ENCODE measurements around the gene PAN2. TPM values are rescaled to one million over a fixed set of nuclear protein-coding genes. Genes with fewer than 3 reads are reported as not detected.

Gene PAN2
- total and polyA plus RNA-seq, 10 of the 15 experiments (the other 5 are each of a cell fraction or from before 2014, with no cell fraction given) = 14.4 to 61.8 (median 34.9) TPM

DNA sequence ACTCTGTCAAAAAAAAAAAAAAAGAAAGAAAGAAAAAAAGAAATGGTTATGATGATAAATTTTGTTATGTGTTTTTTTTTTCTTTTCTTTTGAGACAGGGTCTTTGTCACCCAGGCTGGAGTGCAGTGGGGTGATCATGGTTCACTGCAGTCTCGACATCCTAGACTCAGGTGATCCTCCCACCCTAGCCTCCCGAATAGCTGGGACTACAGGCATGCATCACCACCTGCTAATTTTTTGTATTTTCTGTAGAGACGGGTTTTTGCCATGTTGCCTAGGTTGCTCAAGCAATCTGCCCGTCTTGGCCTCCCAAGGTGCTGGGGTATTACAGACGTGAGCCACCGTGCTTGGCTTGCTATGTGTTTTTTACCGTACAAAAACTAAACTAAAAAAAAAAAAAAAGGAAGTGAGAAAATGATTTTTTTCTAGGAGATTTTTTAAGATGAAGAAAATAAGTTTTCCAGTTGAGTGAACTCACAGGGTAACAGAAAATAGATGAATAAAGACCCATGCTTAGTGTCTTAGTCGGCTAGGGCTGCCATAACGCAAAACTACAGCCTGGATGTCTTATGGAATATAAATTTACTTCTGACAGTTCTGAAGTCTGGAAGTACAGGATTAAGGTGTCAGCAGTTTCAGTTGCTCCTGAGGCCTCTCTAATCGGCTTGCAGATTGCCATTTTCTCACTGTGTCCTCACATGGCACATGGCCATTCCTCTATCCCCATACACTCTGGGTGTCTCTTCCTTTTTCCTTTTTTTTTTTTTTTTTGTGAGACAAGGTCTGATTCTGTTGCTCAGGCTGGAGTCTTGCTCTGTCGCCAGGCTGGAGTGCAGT, 42.0 kb upstream of the PAN2 start:
- FAIRE-seq (peak; percentile 72), ATAC-seq (peak; percentile 93), DNase-seq (ENCODE audit: low read depth, low spot score) (no peak)
- peak overlapping the region; percentile 43 for H3K9ac ChIP-seq (ENCODE audit: control insufficient read depth, insufficient read depth, low read length)
- H3K27me3 ChIP-seq (replicated peaks in 1 of 2; ENCODE audit: control insufficient read depth in 2 of 2, insufficient read depth in 2 of 2, low read length in 1 of 2) = no peaks in the 10 kb centered on the region
- ChIA-PET POLR2A (interaction anchor here (0.6 to 4.0 kb wide), 10 partner anchors 10 to 1077 kb away, joined by 3 to 54 read pairs (median 5); partner anchors contain the start of genes APOF, CNPY2, RNF41 and STAT2), RAD21 (ENCODE audit: unreplicated experiment) (interaction anchor here (1.1 to 4.9 kb wide), 6 partner anchors 10 to 88 kb away, joined by 3 to 60 read pairs (median 4); partner anchors contain the start of genes IL23A and STAT2), CTCF (interaction anchor here (1.0 to 4.2 kb wide), 6 partner anchors 15 to 88 kb away, joined by 3 to 28 read pairs (median 12); partner anchors contain the start of genes STAT2 and TIMELESS), SMC1A (ENCODE audit: uncharacterized antibody, unreplicated experiment) (interaction anchor here (1.2 to 6.2 kb wide), 8 partner anchors 10 to 88 kb away, joined by 3 to 58 read pairs (median 6); partner anchors contain the start of genes CNPY2, IL23A and STAT2)
- H3K4me3 ChIP-seq = peak overlapping the region; percentile 45; the same call in 1 of the 2 replicates
- no peaks in the 10 kb centered on the region for H3K79me2 ChIP-seq (ENCODE audit: control insufficient read depth, insufficient read depth, low read length)
- WGBS (ENCODE audit: insufficient coverage, insufficient replicate concordance, low lambda C conversion rate, missing lambda C conversion rate) = 6% methylated on average over 9 of the region's 11 CpGs
- no peaks in the 10 kb centered on the region for H4K20me1 ChIP-seq (ENCODE audit: control insufficient read depth, insufficient read depth)
- H3K4me1 ChIP-seq (ENCODE audit: control insufficient read depth, insufficient read depth, low read length) = peaks cover 36% of the 10 kb centered on the region
- H3K36me3 ChIP-seq (ENCODE audit: control insufficient read depth in 2 of 2, insufficient read depth in 2 of 2, low read length in 1 of 2) = no peaks in the 10 kb centered on the region
- in situ Hi-C loops (cut with MboI) (no loop called here), intact Hi-C loops (cut with micrococcal nuclease; ENCODE audit: unreplicated experiment) (no loop called here)
- no TSS peak for BruUV-seq (replicated peaks)
- H2AFZ ChIP-seq (ENCODE audit: control insufficient read depth, low read depth, low read length) = peak overlapping the region; percentile 78
- no peaks in the 10 kb centered on the region for H3K9me3 ChIP-seq (replicated peaks; ENCODE audit: control insufficient read depth, insufficient read depth, low read length)
- H3K27ac ChIP-seq (ENCODE audit: control insufficient read depth, insufficient read depth) = peak overlapping the region; percentile 83
- peak overlapping the region; percentile 73 for H3K4me2 ChIP-seq (ENCODE audit: control insufficient read depth, insufficient read depth)
- 0 out of 2 replicates have a peak, but pooled peaks have one; percentile 65 for TF ChIP-seq CBX5 (IDR thresholded peaks at IDR 0.05; ENCODE audit: low read depth)
- TF ChIP-seq, protein P1, sequence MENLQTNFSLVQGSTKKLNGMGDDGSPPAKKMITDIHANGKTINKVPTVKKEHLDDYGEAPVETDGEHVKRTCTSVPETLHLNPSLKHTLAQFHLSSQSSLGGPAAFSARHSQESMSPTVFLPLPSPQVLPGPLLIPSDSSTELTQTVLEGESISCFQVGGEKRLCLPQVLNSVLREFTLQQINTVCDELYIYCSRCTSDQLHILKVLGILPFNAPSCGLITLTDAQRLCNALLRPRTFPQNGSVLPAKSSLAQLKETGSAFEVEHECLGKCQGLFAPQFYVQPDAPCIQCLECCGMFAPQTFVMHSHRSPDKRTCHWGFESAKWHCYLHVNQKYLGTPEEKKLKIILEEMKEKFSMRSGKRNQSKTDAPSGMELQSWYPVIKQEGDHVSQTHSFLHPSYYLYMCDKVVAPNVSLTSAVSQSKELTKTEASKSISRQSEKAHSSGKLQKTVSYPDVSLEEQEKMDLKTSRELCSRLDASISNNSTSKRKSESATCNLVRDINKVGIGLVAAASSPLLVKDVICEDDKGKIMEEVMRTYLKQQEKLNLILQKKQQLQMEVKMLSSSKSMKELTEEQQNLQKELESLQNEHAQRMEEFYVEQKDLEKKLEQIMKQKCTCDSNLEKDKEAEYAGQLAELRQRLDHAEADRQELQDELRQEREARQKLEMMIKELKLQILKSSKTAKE (IDR thresholded peaks at IDR 0.05; ENCODE audit: low read depth, poor library complexity, severe bottlenecking) = peak; percentile 34
- TF ChIP-seq, protein P2, sequence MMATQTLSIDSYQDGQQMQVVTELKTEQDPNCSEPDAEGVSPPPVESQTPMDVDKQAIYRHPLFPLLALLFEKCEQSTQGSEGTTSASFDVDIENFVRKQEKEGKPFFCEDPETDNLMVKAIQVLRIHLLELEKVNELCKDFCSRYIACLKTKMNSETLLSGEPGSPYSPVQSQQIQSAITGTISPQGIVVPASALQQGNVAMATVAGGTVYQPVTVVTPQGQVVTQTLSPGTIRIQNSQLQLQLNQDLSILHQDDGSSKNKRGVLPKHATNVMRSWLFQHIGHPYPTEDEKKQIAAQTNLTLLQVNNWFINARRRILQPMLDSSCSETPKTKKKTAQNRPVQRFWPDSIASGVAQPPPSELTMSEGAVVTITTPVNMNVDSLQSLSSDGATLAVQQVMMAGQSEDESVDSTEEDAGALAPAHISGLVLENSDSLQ (IDR thresholded peaks at IDR 0.05) = peak; percentile 32; the same call in 1 of the 2 replicates
- no peak for TF ChIP-seq CBFB (IDR thresholded peaks at IDR 0.05; ENCODE audit: low read depth)
- TF ChIP-seq SPI1 (IDR thresholded peaks at IDR 0.05; ENCODE audit: borderline replicate concordance, insufficient read depth, low read depth, low read length) = peak; percentile 85
- no peak for TF ChIP-seq PAX5 (IDR thresholded peaks at IDR 0.05; ENCODE audit: borderline replicate concordance, low read depth, low read length)
- peak; percentile 49 for TF ChIP-seq ATF7 (IDR thresholded peaks at IDR 0.05; ENCODE audit: low read depth)
- no peak for TF ChIP-seq IKZF1 (conservative IDR thresholded peaks at IDR 0.05)
- TF ChIP-seq MEF2B (IDR thresholded peaks at IDR 0.05; ENCODE audit: partially characterized antibody, poor library complexity, severe bottlenecking) = no peak
- TF ChIP-seq ZNF384 (IDR thresholded peaks at IDR 0.05; ENCODE audit: borderline replicate concordance, low read depth, low read length) = peak; percentile 94
- TF ChIP-seq RUNX3 (IDR thresholded peaks at IDR 0.05; ENCODE audit: low read length) = peak; percentile 17; the same call in 1 of the 2 replicates
- no peak for TF ChIP-seq ZZZ3 (IDR thresholded peaks at IDR 0.05; ENCODE audit: control insufficient read depth, insufficient read length, low read depth)
- no peak for TF ChIP-seq EED (IDR thresholded peaks at IDR 0.05; ENCODE audit: low read depth)
- TF ChIP-seq, protein P3, sequence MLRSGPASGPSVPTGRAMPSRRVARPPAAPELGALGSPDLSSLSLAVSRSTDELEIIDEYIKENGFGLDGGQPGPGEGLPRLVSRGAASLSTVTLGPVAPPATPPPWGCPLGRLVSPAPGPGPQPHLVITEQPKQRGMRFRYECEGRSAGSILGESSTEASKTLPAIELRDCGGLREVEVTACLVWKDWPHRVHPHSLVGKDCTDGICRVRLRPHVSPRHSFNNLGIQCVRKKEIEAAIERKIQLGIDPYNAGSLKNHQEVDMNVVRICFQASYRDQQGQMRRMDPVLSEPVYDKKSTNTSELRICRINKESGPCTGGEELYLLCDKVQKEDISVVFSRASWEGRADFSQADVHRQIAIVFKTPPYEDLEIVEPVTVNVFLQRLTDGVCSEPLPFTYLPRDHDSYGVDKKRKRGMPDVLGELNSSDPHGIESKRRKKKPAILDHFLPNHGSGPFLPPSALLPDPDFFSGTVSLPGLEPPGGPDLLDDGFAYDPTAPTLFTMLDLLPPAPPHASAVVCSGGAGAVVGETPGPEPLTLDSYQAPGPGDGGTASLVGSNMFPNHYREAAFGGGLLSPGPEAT (IDR thresholded peaks at IDR 0.05; ENCODE audit: low read depth) = peak; percentile 63; the same call in 1 of the 2 replicates
- TF ChIP-seq IKZF2 (IDR thresholded peaks at IDR 0.05) = peak; percentile 35 to 61; a peak in 3 of 4 replicates
- peak; percentile 20; the same call in 1 of the 2 replicates for TF ChIP-seq TAF1 (IDR thresholded peaks at IDR 0.05; ENCODE audit: borderline replicate concordance, low read depth, low read length)
- no peak for TF ChIP-seq LARP7 (IDR thresholded peaks at IDR 0.05)
- TF ChIP-seq CHD2 (IDR thresholded peaks at IDR 0.05; ENCODE audit: borderline replicate concordance, low read depth, low read length) = no peak
- TF ChIP-seq RBBP5 (conservative IDR thresholded peaks at IDR 0.05) = no peak
